ENCODE results near the gene ASB1. TPM values are rescaled to one million over a fixed set of nuclear protein-coding genes. Genes with fewer than 3 reads are reported as not detected.

Gene ASB1
- total and polyA plus RNA-seq, 2 of the 13 experiments (the other 11 are each of a cell fraction or from before 2014, with no cell fraction given), result 48.6 to 49.2 TPM

DNA sequence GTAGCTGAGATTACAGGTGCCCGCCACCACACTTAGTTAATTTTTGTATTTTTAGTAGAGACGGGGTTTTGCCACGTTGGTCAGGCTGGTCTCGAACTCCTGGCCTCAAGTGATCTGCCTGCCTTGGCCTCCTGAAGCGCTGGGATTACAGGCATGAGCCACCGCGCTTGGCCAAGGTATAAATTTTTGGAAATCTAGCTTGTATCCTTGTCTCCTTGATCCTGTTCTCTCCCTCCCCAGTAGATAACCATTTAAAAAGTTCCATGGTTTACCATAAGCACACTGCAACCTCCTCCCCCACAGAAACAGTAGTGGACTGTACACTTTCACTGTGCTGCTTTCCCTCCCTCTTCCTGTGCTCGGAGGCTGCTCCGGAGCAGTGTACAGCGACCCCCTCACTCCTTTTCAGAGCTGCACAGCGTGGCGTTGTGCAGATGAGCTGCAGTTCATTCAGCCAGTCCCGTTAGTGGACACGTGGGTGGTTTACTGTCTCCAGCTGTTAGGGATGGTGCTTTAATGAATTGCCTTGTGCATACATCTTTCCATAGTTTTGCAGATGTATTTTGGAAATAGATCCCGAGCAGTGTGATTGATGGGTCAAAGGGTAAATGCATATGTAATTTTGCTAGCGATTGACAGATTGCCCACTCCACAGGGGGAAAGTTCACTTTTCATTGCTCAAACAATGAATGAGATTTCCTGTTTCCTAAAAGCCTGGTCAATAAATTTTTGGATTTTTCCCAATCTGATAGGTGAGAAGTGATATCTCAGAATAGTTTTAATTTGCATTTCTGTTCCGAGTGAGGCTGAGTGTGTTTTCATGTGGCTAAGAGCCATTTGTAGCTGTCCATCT lies 14.8 kb downstream of the ASB1 start (continued):
- TF ChIP-seq, protein P1, sequence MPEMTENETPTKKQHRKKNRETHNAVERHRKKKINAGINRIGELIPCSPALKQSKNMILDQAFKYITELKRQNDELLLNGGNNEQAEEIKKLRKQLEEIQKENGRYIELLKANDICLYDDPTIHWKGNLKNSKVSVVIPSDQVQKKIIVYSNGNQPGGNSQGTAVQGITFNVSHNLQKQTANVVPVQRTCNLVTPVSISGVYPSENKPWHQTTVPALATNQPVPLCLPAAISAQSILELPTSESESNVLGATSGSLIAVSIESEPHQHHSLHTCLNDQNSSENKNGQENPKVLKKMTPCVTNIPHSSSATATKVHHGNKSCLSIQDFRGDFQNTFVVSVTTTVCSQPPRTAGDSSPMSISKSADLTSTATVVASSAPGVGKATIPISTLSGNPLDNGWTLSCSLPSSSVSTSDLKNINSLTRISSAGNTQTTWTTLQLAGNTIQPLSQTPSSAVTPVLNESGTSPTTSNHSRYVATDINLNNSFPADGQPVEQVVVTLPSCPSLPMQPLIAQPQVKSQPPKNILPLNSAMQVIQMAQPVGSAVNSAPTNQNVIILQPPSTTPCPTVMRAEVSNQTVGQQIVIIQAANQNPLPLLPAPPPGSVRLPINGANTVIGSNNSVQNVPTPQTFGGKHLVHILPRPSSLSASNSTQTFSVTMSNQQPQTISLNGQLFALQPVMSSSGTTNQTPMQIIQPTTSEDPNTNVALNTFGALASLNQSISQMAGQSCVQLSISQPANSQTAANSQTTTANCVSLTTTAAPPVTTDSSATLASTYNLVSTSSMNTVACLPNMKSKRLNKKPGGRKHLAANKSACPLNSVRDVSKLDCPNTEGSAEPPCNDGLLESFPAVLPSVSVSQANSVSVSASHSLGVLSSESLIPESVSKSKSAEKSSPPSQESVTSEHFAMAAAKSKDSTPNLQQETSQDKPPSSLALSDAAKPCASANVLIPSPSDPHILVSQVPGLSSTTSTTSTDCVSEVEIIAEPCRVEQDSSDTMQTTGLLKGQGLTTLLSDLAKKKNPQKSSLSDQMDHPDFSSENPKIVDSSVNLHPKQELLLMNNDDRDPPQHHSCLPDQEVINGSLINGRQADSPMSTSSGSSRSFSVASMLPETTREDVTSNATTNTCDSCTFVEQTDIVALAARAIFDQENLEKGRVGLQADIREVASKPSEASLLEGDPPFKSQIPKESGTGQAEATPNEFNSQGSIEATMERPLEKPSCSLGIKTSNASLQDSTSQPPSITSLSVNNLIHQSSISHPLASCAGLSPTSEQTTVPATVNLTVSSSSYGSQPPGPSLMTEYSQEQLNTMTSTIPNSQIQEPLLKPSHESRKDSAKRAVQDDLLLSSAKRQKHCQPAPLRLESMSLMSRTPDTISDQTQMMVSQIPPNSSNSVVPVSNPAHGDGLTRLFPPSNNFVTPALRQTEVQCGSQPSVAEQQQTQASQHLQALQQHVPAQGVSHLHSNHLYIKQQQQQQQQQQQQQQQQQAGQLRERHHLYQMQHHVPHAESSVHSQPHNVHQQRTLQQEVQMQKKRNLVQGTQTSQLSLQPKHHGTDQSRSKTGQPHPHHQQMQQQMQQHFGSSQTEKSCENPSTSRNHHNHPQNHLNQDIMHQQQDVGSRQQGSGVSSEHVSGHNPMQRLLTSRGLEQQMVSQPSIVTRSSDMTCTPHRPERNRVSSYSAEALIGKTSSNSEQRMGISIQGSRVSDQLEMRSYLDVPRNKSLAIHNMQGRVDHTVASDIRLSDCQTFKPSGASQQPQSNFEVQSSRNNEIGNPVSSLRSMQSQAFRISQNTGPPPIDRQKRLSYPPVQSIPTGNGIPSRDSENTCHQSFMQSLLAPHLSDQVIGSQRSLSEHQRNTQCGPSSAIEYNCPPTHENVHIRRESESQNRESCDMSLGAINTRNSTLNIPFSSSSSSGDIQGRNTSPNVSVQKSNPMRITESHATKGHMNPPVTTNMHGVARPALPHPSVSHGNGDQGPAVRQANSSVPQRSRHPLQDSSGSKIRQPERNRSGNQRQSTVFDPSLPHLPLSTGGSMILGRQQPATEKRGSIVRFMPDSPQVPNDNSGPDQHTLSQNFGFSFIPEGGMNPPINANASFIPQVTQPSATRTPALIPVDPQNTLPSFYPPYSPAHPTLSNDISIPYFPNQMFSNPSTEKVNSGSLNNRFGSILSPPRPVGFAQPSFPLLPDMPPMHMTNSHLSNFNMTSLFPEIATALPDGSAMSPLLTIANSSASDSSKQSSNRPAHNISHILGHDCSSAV (CRISPR knock-in tag; IDR thresholded peaks at IDR 0.05; ENCODE audit: borderline replicate concordance), result no peak
- no peak for TF ChIP-seq SKI (IDR thresholded peaks at IDR 0.05; ENCODE audit: partially characterized antibody)
- peak; percentile 44; the same call in 1 of the 2 replicates for TF ChIP-seq TAF1 (CRISPR knock-in tag; IDR thresholded peaks at IDR 0.05)
- TF ChIP-seq CHD4 (IDR thresholded peaks at IDR 0.05; ENCODE audit: borderline replicate concordance, low read length), result no peak
- TF ChIP-seq CREB1 (IDR thresholded peaks at IDR 0.05), result no peak
- peak; percentile 63; the same call in 1 of the 2 replicates for TF ChIP-seq CREB1 (CRISPR knock-in tag; IDR thresholded peaks at IDR 0.05)
- TF ChIP-seq, protein P2, sequence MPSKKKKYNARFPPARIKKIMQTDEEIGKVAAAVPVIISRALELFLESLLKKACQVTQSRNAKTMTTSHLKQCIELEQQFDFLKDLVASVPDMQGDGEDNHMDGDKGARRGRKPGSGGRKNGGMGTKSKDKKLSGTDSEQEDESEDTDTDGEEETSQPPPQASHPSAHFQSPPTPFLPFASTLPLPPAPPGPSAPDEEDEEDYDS (CRISPR knock-in tag; IDR thresholded peaks at IDR 0.05), result peak; percentile 55; the same call in 1 of the 2 replicates
- peak; percentile 99 for TF ChIP-seq ZNF292 (CRISPR knock-in tag; IDR thresholded peaks at IDR 0.05; ENCODE audit: borderline replicate concordance, low read depth)
- TF ChIP-seq, protein P3, sequence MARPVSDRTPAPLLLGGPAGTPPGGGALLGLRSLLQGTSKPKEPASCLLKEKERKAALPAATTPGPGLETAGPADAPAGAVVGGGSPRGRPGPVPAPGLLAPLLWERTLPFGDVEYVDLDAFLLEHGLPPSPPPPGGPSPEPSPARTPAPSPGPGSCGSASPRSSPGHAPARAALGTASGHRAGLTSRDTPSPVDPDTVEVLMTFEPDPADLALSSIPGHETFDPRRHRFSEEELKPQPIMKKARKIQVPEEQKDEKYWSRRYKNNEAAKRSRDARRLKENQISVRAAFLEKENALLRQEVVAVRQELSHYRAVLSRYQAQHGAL (CRISPR knock-in tag; IDR thresholded peaks at IDR 0.05; ENCODE audit: not compliant biosample characterization), result no peak
- 0 out of 2 replicates have a peak, but pooled peaks have one; percentile 59 for TF ChIP-seq ZNF383 (CRISPR knock-in tag; IDR thresholded peaks at IDR 0.05; ENCODE audit: borderline replicate concordance)
- TF ChIP-seq FOXM1 (CRISPR knock-in tag; IDR thresholded peaks at IDR 0.05), result no peak
- TF ChIP-seq RELA (CRISPR knock-in tag; IDR thresholded peaks at IDR 0.05), result no peak
- TF ChIP-seq, protein P4, sequence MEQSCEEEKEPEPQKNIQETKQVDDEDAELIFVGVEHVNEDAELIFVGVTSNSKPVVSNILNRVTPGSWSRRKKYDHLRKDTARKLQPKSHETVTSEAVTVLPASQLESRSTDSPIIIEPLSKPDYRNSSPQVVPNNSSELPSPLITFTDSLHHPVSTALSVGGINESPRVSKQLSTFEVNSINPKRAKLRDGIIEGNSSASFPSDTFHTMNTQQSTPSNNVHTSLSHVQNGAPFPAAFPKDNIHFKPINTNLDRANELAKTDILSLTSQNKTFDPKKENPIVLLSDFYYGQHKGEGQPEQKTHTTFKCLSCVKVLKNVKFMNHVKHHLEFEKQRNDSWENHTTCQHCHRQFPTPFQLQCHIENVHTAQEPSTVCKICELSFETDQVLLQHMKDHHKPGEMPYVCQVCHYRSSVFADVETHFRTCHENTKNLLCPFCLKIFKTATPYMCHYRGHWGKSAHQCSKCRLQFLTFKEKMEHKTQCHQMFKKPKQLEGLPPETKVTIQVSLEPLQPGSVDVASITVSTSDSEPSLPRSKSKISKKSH (CRISPR knock-in tag; IDR thresholded peaks at IDR 0.05; ENCODE audit: borderline replicate concordance), result no peak
- TF ChIP-seq SOX5 (CRISPR knock-in tag; IDR thresholded peaks at IDR 0.05; ENCODE audit: borderline replicate concordance), result peak; percentile 77
- peak; percentile 73; the same call in 1 of the 2 replicates for TF ChIP-seq ELF3 (CRISPR knock-in tag; IDR thresholded peaks at IDR 0.05)
- no peak for TF ChIP-seq ZNF251 (CRISPR knock-in tag; IDR thresholded peaks at IDR 0.05)

Data from HepG2 (cell line).